Activated CD8-positive, alpha-beta memory T cell treated with anti-CD3 and anti-CD28 coated beads, Interleukin-2, amount 50 U/mL, for 1 hour (primary cell): ENCODE data around the gene PRR33.

Source experiments
- DNase-seq: peaks from one replicate; pipeline ENCODE4 v3.0.0-alpha.2; 2020; ENCODE audit errors: extremely low read depth

Gene PRR33

GRCh38 chr11:1863352-1864216, 28.1 kb downstream of the PRR33 start:
- no peak for DNase-seq

- DNase-seq = no peak
Observed at GRCh38 chr11:1862588-1863351, 28.9 kb downstream of the PRR33 start.

GRCh38 chr11:1861435-1862411, 30.0 kb downstream of the PRR33 start:
- DNase-seq = no peak

GRCh38 chr11:1860108-1860507, 31.6 kb downstream of the PRR33 start:
- DNase-seq = no peak

GRCh38 chr11:1859004-1859403, 32.7 kb downstream of the PRR33 start:
- no peak for DNase-seq

- DNase-seq = no peak
Observed at GRCh38 chr11:1858576-1858975, 33.1 kb downstream of the PRR33 start.

GRCh38 chr11:1858154-1858553, 33.5 kb downstream of the PRR33 start:
- no peak for DNase-seq

GRCh38 chr11:1857064-1857463, 34.6 kb downstream of the PRR33 start:
- no peak for DNase-seq

DNA sequence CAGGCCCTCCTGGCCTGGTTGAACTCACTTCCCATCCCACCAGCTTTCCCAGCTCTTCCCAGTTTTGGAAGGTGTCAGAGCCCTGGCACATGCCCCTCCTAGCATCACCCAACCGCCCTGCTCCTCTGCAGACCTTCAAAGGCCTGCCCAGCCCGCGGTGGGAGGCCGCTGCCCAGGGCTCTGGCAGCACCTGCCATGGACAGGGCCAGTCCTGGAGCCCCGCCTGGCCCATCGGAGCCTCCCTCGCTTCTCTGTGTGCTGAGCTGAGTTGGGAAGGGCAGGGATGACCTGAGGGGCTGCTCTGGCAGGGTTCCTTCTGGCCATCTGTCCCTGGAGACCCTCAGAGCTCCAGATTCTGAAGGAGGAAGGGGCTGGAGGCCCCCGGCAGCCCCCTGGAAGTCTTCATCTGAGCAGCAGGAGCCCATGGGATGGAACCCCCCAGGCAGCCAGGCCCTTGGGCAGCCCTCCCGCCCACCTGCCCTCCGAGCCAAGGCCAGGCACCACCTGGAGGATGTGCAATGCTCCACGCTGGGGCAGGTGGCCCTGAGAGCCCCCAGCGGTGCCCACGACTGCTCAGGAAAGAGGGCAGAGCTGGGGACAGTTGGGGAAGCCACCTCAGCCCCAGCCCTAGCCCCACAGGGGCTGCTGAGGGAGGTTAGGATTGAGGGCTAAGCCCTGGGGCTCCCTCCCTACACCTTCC, 35.2 kb downstream of the PRR33 start:
- no peak for DNase-seq

- no peak for DNase-seq
Observed at GRCh38 chr11:1855886-1856265, 35.8 kb downstream of the PRR33 start.

DNA sequence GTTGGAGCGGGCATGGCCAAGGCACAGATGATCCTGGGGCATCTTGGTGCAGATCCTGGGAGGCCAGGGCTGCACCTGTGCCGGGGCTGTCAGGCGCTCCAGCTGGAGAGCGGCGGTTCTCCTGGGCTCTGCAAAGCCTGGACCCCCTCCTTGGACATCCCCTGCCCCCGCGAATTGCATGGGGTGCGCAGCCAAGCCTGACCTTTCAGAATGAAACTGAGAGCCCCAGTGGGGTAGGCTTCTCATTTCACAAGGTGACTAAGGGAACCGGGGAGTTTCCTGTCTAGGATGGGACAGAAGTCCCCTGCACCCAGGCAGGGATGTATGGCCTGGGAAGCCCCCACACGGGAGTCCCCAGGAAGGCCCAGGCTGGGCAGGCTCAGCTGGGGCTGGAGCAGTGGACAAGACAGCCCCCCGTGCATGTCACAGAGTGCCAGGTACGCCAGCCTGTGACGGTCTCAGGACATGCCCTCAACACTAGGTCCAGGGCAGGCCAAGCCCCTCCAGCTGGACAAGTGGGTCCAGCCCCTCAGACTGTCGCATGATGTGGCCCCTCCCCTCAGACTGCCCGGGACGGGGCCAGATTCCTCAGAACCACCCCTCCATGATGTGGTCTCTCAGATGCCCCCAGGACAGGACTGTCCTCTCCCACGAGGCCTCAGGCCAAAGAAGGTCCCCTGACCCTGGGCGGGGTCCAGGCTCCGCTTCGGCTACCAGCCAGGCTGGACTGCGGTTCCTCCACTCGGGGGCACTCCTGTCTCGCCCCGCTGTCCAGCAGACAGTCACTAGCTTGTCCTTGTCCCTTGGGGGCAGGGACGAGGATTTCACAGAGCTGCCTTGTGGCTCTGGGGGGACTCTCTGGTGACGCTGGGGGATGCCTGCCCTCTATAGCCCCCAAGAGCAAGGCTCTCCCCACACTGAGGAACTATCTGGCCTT, 36.5 kb downstream of the PRR33 start:
- DNase-seq = no peak

DNA sequence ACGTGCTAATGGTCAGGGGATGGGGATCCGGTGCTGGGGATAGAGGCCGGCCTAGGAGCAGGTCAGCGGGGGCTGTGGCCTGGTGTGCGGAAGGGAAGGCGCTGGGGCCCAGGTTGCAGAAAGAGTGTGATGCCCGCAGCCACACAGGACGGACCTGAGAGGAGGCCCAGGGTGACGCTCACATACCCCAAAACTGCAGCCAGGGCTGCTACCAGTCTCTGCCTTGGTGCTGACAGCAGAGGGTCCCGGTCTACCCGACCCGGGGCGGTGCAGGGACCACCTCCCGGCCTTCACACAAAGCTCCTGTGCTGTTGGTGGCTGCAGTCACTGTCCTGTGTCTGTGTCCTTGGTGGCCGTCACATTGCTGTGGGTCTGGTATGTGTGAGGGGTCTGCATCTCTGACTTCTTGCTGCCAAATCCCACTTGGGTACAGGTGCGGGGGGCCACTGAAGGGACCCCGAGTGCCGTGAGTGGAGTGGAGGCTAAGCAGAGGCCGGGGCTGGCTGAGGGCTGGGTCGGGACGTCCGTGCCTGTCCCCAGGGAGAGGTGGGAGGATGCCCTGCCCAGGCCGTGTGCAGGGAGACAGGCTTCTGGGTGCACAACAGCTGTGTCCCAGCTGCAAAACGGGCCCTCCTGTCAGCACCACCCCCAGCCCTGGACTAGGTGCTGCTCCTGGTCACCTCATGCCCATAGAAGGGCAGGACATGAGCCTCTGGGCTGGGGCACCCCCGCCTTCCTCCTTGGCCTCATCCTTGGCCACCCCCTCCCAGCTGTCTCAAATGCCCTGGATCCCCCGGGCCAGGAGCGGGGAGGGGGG, 37.4 kb downstream of the PRR33 start:
- no peak for DNase-seq

DNA sequence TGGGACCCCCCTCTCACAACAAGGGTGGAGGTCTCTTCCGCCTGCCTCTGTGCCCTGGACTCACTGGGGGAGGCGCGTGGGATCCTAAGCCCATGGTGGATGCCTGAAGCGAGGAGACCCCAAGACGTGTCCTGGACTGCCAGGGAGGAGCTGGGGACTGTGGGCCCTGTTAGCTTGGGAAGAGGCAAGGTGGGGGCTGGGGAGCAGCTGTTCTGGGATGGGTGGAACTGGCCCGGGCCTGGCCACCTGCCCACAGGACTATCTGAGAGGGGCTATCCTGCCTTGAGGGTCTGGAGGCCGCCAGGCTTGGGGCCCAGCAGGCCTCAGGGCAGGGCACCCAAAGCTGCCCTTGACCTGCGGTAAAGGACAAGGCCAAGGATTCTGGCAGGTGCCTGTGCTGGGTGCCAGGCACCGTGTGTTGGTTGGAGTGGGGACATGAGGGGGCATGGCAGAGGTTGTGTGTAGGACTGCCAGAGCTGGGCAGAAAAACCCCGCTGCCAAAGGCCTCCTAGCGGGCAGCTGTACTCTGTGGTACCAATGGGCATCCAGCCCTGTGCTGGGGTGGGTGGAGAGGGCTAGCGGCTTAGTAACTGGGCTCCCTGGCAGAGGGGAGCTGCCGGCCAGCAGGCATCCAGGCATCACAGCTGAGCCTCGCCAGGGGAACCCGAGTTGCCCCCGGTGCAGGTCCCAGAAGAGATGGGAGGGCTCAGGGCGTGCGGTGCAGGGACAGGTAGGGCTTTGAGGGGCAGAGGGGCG, 38.1 kb downstream of the PRR33 start:
- DNase-seq = no peak

DNA sequence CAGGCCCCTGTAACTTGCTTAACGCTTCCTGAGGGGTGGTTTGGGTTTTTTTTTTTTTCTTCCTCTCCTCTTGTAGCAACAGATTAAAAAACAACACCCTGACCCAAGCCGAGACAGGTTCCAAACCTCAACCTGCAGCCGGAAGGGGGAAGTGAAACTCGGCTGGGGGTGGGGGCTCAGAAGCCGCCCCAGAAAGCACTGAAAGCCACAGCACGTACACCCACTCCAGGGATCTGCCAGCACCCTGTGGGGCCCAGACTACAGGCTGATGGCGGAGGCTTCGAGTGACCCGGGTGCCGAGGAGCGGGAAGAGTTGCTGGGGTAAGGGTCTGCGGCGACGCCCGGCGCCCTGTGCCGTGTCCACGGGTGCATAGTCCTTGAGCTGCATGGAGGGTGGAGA, 38.8 kb downstream of the PRR33 start, which contains the start of gene LSP1:
LSP1 (plus strand) TSS at position 208 of the 400 bp plus-strand sequence; CDS start at position 269, 61 bp downstream.
- peak; percentile 69 for DNase-seq

DNA sequence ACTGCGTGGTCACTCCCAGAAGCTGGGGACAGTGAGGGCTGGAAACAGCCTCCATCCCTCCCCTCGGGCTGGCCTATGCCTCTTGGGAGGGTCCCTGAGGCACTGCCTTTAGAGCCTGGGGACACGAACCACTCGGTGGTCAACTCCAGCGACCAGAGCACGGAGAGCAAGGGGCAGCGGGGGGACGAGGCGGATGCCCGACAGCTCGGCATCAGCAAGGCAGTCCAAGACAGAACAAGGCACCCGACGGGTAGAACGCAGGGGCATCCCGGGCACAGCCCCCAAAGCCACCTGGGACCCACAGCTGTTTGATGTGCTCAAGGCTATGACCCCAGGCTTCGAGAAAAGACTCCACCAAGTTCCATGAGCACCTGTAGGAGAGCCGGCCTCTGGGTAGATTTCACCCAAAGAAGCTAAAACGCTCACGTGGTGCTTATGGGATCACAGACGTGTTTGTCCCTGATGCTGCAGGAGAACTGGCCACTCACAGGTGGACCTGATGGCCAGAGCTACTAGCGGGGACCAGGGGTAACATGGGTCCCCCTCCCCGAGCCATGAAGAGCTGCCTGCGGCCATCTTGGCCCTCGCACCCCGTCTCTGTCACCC, 39.3 kb downstream of the PRR33 start:
- no peak for DNase-seq

DNA sequence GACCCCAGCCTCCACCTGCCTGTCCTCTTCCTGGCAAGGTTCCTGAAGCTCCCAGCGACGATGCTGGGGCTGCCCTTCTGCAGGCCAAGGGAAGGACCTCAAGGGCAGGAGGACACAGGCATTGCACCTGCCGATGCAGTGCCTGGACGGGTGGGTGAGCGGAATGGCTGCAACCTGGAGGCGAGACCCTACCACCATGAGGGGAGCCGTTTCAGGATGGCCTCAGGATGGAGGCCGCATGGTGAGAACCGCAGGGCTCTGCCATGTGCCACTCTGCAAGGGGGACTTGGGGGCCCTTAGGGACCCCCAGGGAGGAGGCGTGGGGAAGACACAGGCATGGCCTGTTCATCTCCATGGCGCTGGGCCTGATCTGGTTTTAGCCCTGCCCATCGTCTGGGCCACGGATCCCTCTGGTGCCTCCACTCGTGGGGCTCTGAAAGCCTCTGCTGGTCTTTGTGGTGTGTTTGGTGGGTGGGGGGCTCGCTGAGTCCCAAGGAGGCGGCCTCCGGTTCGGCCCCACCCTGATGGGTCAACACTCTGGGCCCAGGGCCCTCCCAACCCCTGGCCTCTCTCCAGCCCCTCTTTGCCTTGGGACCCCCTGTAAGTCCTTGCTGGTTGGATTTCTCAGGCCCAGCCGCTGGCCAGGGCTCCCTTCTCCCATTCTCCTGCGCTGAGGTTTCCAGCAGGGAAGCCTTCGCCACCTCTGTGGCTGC, 40.1 kb downstream of the PRR33 start:
- DNase-seq = no peak
